Smooth muscle cell (in vitro differentiated cells): ENCODE measurements around the gene CHRNA5. TPM values are rescaled to one million over a fixed set of nuclear protein-coding genes. Genes with fewer than 3 reads are reported as not detected.

Experiments used
- DNase-seq: peaks from one replicate; lab custom pipeline; 2025; ENCODE audit not compliant: unreplicated experiment; lab: John Stamatoyannopoulos, UW
- H2AFZ ChIP-seq: fragments of 200-600 bp; sonication (generic); 2 replicates; pipeline ENCODE4 v1.6.0; 2016; ENCODE audit warnings: antibody characterized with exemption, low read depth, mild to moderate bottlenecking
- H3F3A ChIP-seq: fragments of 200-600 bp; sonication (generic); 2 replicates; pipeline ENCODE4 v1.6.0; 2017; ENCODE audit warnings: antibody characterized with exemption, low read depth
- H3K27ac ChIP-seq: fragments of 200-600 bp; sonication (generic); 2 replicates; pipeline ENCODE4 v1.5.1; 2016; ENCODE audit warnings: low read depth, mild to moderate bottlenecking
- H3K27me3 ChIP-seq: fragments of 200-600 bp; sonication (generic); 2 replicates; pipeline ENCODE4 v1.6.1; 2016; ENCODE audit warnings: low read depth, mild to moderate bottlenecking
- H3K36me3 ChIP-seq: fragments of 200-600 bp; sonication (generic); 2 replicates; pipeline ENCODE4 v1.5.1; 2016; ENCODE audit warnings: low read depth
- H3K4me1 ChIP-seq: fragments of 200-600 bp; sonication (generic); 2 replicates; pipeline ENCODE4 v1.5.1; 2016; ENCODE audit warnings: low read depth
- H3K4me2 ChIP-seq: fragments of 200-600 bp; sonication (generic); 2 replicates; pipeline ENCODE4 v1.6.0; 2016; ENCODE audit warnings: mild to moderate bottlenecking
- H3K4me3 ChIP-seq: fragments of 200-600 bp; sonication (generic); 2 replicates; pipeline ENCODE4 v1.5.1; 2016; ENCODE audit warnings: mild to moderate bottlenecking
- H3K79me2 ChIP-seq: fragments of 200-600 bp; sonication (generic); 2 replicates; pipeline ENCODE4 v1.6.0; 2016; ENCODE audit warnings: low read depth, mild to moderate bottlenecking
- H3K9ac ChIP-seq: fragments of 200-600 bp; sonication (generic); 2 replicates; pipeline ENCODE4 v1.6.0; 2016; ENCODE audit warnings: low read depth
- H3K9me3 ChIP-seq: fragments of 200-600 bp; sonication (generic); replicated peaks from 2 replicates; pipeline ENCODE4 v1.5.1; 2016; ENCODE audit warnings: low read depth
- H4K20me1 ChIP-seq: fragments of 200-600 bp; sonication (generic); 2 replicates; pipeline ENCODE4 v1.6.0; 2016; ENCODE audit warnings: low read depth
- CTCF ChIP-seq: fragments of 200-600 bp; sonication (generic); IDR thresholded peaks from 2 replicates; pipeline ENCODE4 v1.5.1; 2017; ENCODE audit warnings: borderline replicate concordance, mild to moderate bottlenecking, antibody characterized with exemption; ENCODE audit not compliant: insufficient read depth, poor library complexity, severe bottlenecking
- WGBS: methylation state at CpG from one replicate; pipeline ENCODE4 v1.1.7; 2016; ENCODE audit warnings: low lambda C conversion rate; 5-methylcytosine and 5-hydroxymethylcytosine counted together
- polyA plus RNA-seq: library from polyadenylated mRNA; unstranded; fragments of >200 nt; fragmentation: Nextera tagmentation; extraction: Ambion mirVana; gene quantifications from 2 replicates; pipeline ENCODE4 v1.2.1, GENCODE V29; 2016
- total RNA-seq: library from RNA; depleted of rRNA; stranded (reverse); fragments of >200 nt; gene quantifications from 2 replicates; pipeline ENCODE4 v1.2.3, GENCODE V29; 2014

CHRNA5 gene
- total and polyA plus RNA-seq, 2 experiments from 2014 or later = 0.85 to 2.4 TPM

- no peak for TF ChIP-seq CTCF
- no peak overlapping the region for H2AFZ ChIP-seq
- H3K4me1 ChIP-seq = peaks cover 9% of the 10 kb centered on the region
- no peak overlapping the region for H3K27ac ChIP-seq
- no peak overlapping the region for H3K4me3 ChIP-seq
- DNase-seq = no peak
- H3K4me2 ChIP-seq = no peak overlapping the region
- H3K9ac ChIP-seq = no peak overlapping the region
- peaks cover 3% of the 10 kb centered on the region for H3F3A ChIP-seq
- 99% methylated on average over 3 of the region's 3 CpGs for WGBS
- H3K9me3 ChIP-seq = no peaks in the 10 kb centered on the region
- peaks cover 15% of the 10 kb centered on the region for H4K20me1 ChIP-seq
- H3K79me2 ChIP-seq = peaks cover 27% of the 10 kb centered on the region
- H3K36me3 ChIP-seq = peaks cover 34% of the 10 kb centered on the region
- no peaks in the 10 kb centered on the region for H3K27me3 ChIP-seq
These were observed 22.7 kb upstream of the CHRNA5 start for GRCh38 chr15:78542647-78543046.

- Histone ChIP-seq H3K4me3 (no peak overlapping the region), H3F3A (peaks cover 17% of the 10 kb centered on the region), H3K4me1 (no peaks in the 10 kb centered on the region), H3K9me3 (no peaks in the 10 kb centered on the region), H3K27ac (no peak overlapping the region), H3K79me2 (peaks cover 2% of the 10 kb centered on the region), H3K9ac (no peak overlapping the region), H3K36me3 (peaks cover 39% of the 10 kb centered on the region), H3K4me2 (no peak overlapping the region), H2AFZ (no peak overlapping the region), H3K27me3 (no peaks in the 10 kb centered on the region), H4K20me1 (peaks cover 7% of the 10 kb centered on the region)
- no peak for TF ChIP-seq CTCF
- WGBS = 82% methylated on average over 6 of the region's 6 CpGs
- DNase-seq = no peak
These were observed 15.1 kb upstream of the CHRNA5 start for GRCh38 chr15:78550194-78550593.

- DNase-seq = no peak
- no peaks in the 10 kb centered on the region for H3K79me2 ChIP-seq
- 96% methylated on average over 3 of the region's 3 CpGs for WGBS
- no peaks in the 10 kb centered on the region for H3K9me3 ChIP-seq
- H3F3A ChIP-seq = peaks cover 17% of the 10 kb centered on the region
- no peak overlapping the region for H2AFZ ChIP-seq
- no peaks in the 10 kb centered on the region for H3K4me1 ChIP-seq
- H3K27me3 ChIP-seq = no peaks in the 10 kb centered on the region
- no peak overlapping the region for H3K9ac ChIP-seq
- no peak for TF ChIP-seq CTCF
- H3K27ac ChIP-seq = no peak overlapping the region
- no peak overlapping the region for H3K4me2 ChIP-seq
- peaks cover 33% of the 10 kb centered on the region for H3K36me3 ChIP-seq
- peaks cover 1% of the 10 kb centered on the region for H4K20me1 ChIP-seq
- no peak overlapping the region for H3K4me3 ChIP-seq
These were observed 14.5 kb upstream of the CHRNA5 start for GRCh38 chr15:78550815-78551214.

- Histone ChIP-seq H3K27ac (no peak overlapping the region), H3K9me3 (no peaks in the 10 kb centered on the region), H3K4me3 (no peak overlapping the region), H4K20me1 (no peaks in the 10 kb centered on the region), H3K36me3 (peaks cover 23% of the 10 kb centered on the region), H3F3A (peaks cover 17% of the 10 kb centered on the region), H3K4me1 (no peaks in the 10 kb centered on the region), H3K27me3 (no peaks in the 10 kb centered on the region), H3K79me2 (no peaks in the 10 kb centered on the region), H3K9ac (no peak overlapping the region), H3K4me2 (no peak overlapping the region), H2AFZ (no peak overlapping the region)
- 89% methylated on average over 5 of the region's 5 CpGs for WGBS
- no peak for TF ChIP-seq CTCF
- no peak for DNase-seq
These were observed 13.4 kb upstream of the CHRNA5 start for GRCh38 chr15:78551902-78552301.
